Lung (tissue), 16 donors: Measurements from ENCODE around the gene PCDHGC5. TPM values are rescaled to one million over a fixed set of nuclear protein-coding genes. Genes with fewer than 3 reads are reported as not detected.
A peak's percentile ranks its signal among the peaks of the same experiment; 100 is the strongest.

Experiments
- ATAC-seq: fragments of 200-7000 bp; cut with Tn5 transposase; one replicate; pipeline ENCODE4 v1.9.1; 2020; ENCODE audit warnings: moderate number of reproducible peaks; ENCODE audit not compliant: insufficient read depth, low FRiP score
- DNase-seq, 3 donors: peaks; one replicate each; pipeline ENCODE4 v3.0.0-alpha.2; 2013 to 2017
- H3K27ac ChIP-seq, 2 donors: one replicate each; pipeline ENCODE4 v1.5.1; 2013; ENCODE audit warnings: mild to moderate bottlenecking in 2 of 2, moderate library complexity in 2 of 2, control low read depth in 1 of 2, inconsistent platforms in 1 of 2, low read depth in 1 of 2, low read length in 1 of 2
- H3K27me3 ChIP-seq, 3 donors: one replicate each; pipeline ENCODE4 v1.5.1; 2013; ENCODE audit warnings: low read length in 2 of 3; ENCODE audit not compliant: control insufficient read depth in 3 of 3, insufficient read depth in 3 of 3
- H3K36me3 ChIP-seq, 4 donors: one replicate each; pipeline ENCODE4 v1.5.1; 2013; ENCODE audit warnings: low read length in 4 of 4, mild to moderate bottlenecking in 1 of 4, moderate library complexity in 1 of 4; ENCODE audit not compliant: control insufficient read depth in 4 of 4, insufficient read depth in 4 of 4
- H3K4me1 ChIP-seq, 5 donors: one replicate each; pipeline ENCODE4 v1.5.1; 2013; ENCODE audit warnings: low read length in 5 of 5, mild to moderate bottlenecking in 2 of 5, moderate library complexity in 1 of 5; ENCODE audit not compliant: control insufficient read depth in 5 of 5, insufficient read depth in 5 of 5
- H3K4me3 ChIP-seq: one replicate; pipeline ENCODE4 v1.5.1; 2013; ENCODE audit warnings: mild to moderate bottlenecking, control low read depth, moderate library complexity
- H3K9ac ChIP-seq, 2 donors: one replicate each; pipeline ENCODE4 v1.5.1; 2013; ENCODE audit warnings: low read length in 2 of 2, control low read depth in 1 of 2; ENCODE audit not compliant: insufficient read depth in 1 of 2
- H3K9me3 ChIP-seq, 4 donors: one replicate each; pipeline ENCODE4 v1.5.1; 2013; ENCODE audit warnings: low read length in 3 of 4, mild to moderate bottlenecking in 1 of 4, moderate library complexity in 1 of 4; ENCODE audit not compliant: control insufficient read depth in 4 of 4, insufficient read depth in 3 of 4
- CTCF ChIP-seq: IDR thresholded peaks from 2 replicates; pipeline ENCODE4 v1.5.1; 2012; ENCODE audit warnings: mild to moderate bottlenecking; ENCODE audit errors: control extremely low read depth, extremely low read depth
- WGBS, 2 donors: extraction: QIAGEN DNeasy Blood & Tissue Kit; methylation state at CpG; one replicate each; pipeline ENCODE4 v1.1.7; 2013; 5-methylcytosine and 5-hydroxymethylcytosine counted together
- long read RNA-seq, 5 donors: transcript quantifications; one replicate each; lab custom pipeline, GENCODE V29; 2026
- polyA plus RNA-seq, 2 donors: library from polyadenylated mRNA; stranded (reverse); fragments of 200-250 nt; gene quantifications; one replicate each; pipeline ENCODE4 v1.2.1, GENCODE V29; 2013
- total RNA-seq, 2 donors: library from RNA; depleted of rRNA in 1 of 2; stranded (reverse); fragments of >200 nt in 1 of 2; gene quantifications; one replicate each; pipeline ENCODE4 v1.2.1, GENCODE V29; 2014 to 2021
- donor health status: control.
- donor health status: control.
- donor health status: Bipolar disorder and iron deficiency.
- donor health status: healthy.
- donor health status: DM: yes; HTN: yes; CAD: no.

Gene PCDHGC5
- total RNA-seq (1 to 10 TPM; 2.7 to 5.1 TPM), polyA plus RNA-seq (under 1 TPM; 0.14 to 0.39 TPM)
- long read RNA-seq, donor 1, partial matches to known transcripts: 0 of 1 reads
- long read RNA-seq, donor 1, other reads (novel, unspliced or antisense): 0 of 1 reads
- long read RNA-seq, donor 2, partial matches to known transcripts: 0 of 2 reads
- long read RNA-seq, donor 2, other reads (novel, unspliced or antisense): 0 of 2 reads
- long read RNA-seq, donor 3, partial matches to known transcripts: 0 of 1 reads
- long read RNA-seq, donor 3, other reads (novel, unspliced or antisense): 0 of 1 reads
- long read RNA-seq, donor 4: 0 reads
- long read RNA-seq, donor 5, partial matches to known transcripts: 0 of 4 reads
- long read RNA-seq, donor 5, other reads (novel, unspliced or antisense): 0 of 4 reads

DNA sequence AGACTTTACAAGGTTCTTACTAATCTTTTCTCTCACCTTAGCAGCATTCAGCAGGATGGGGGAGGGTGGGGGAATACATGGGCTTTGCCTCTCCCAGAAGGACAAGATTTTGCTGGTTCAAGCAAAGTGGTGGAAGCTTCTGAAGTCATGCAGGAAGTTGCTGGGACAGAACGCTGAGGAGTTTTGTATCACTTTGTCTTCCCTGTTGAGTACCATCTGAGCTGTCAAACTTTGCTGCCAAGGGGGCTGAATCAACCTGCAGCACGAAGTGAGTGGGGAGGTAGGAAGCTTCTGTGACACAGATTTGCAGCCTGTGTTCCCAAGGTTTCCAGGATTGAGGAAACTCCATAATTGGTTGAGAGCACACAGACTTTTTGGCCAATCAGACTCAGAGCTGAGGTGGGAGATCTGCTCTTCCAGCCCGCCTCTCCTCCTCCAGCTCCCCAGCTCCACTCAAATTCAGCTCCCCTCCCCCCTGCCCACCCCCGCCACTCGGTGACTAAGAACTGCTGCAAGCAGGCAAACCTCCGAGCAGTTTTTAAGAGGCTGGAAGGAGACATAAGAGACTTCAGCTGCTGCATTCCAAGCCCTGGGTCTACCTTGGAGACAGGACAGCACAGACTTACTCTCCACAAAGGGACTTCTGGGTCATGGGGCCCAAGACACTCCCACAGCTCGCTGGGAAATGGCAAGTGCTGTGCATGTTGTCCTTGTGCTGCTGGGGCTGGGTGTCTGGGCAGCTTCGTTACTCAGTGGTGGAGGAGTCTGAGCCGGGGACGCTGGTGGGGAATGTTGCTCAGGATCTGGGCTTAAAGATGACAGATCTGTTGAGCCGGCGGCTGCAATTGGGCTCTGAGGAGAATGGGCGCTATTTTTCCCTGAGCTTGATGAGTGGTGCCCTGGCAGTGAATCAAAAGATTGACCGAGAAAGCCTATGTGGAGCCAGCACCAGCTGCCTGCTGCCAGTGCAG lies at the start of gene PCDHGC5:
TSS of gene PCDHGC5 (plus strand) at position 491 of the 971 bp plus-strand sequence. CDS start at position 651, 160 bp downstream.
- TF ChIP-seq CTCF: no peak

GRCh38 chr5:141439411-141440141 lies 49.3 kb upstream of the PCDHGC5 start:
- Histone ChIP-seq H3K4me3 (no peak overlapping the region), H3K9me3 (peaks cover 10 to 25% (median 18%) of the 10 kb centered on the region in 4 donors), H3K4me1 (no peaks in the 10 kb centered on the region), H3K27me3 (no peaks in the 10 kb centered on the region), H3K27ac (no peak overlapping the region), H3K9ac (no peak overlapping the region), H3K36me3 (peaks cover 0 to 18% (median 2%) of the 10 kb centered on the region in 4 donors)
- DNase-seq (no peak), ATAC-seq (no peak)
- WGBS, 2 donors: 66 to 73% methylated on average over 10 of the region's 10 CpGs
- TF ChIP-seq CTCF: no peak

More for the DNA sequence above, at the start of gene PCDHGC5:
- H3K4me1 ChIP-seq: peaks cover 8 to 46% (median 13%) of the 10 kb centered on the region in 5 donors
- H3K27me3 ChIP-seq: peaks cover 0 to 60% (median 0%) of the 10 kb centered on the region in 3 donors
- no peak for DNase-seq
- no peak within 1 kb of the TSS for H3K4me3 ChIP-seq
- H3K9ac ChIP-seq: no peak within 1 kb of the TSS
- WGBS, 2 donors: 63 to 78% methylated on average over 14 of the region's 14 CpGs
- H3K36me3 ChIP-seq: peaks cover 0 to 43% (median 20%) of the 10 kb centered on the region in 4 donors
- peaks cover 0 to 14% (median 0%) of the 10 kb centered on the region in 4 donors for H3K9me3 ChIP-seq
- peak within 1 kb of the TSS in 1 of 2 donors; percentile 3 for H3K27ac ChIP-seq
- ATAC-seq: no peak

GRCh38 chr5:141440341-141440740 lies 48.5 kb upstream of the PCDHGC5 start:
- no peak for ATAC-seq
- H3K27ac ChIP-seq: no peak overlapping the region
- no peak for TF ChIP-seq CTCF
- no peaks in the 10 kb centered on the region for H3K4me1 ChIP-seq
- WGBS, 2 donors: 91 to 95% methylated on average over 9 of the region's 9 CpGs
- no peak overlapping the region for H3K9ac ChIP-seq
- no peak overlapping the region for H3K4me3 ChIP-seq
- H3K9me3 ChIP-seq: peaks cover 10 to 25% (median 18%) of the 10 kb centered on the region in 4 donors
- no peaks in the 10 kb centered on the region for H3K27me3 ChIP-seq
- no peak for DNase-seq
- H3K36me3 ChIP-seq: peaks cover 0 to 18% (median 2%) of the 10 kb centered on the region in 4 donors
